IPS-18a (cell line): Measurements from ENCODE around the gene TFE3.
A peak's percentile ranks its signal among the peaks of the same experiment; 100 is the strongest.

ENCODE experiments used
- H3K27ac ChIP-seq: one replicate; pipeline ENCODE4 v1.5.1; 2013; ENCODE audit warnings: low read length
- H3K27me3 ChIP-seq: one replicate; pipeline ENCODE4 v1.6.1; 2013; ENCODE audit warnings: mild to moderate bottlenecking, low read length; ENCODE audit not compliant: control insufficient read depth, insufficient read depth
- H3K36me3 ChIP-seq: one replicate; pipeline ENCODE4 v1.6.1; 2013; ENCODE audit warnings: low read depth, low read length; ENCODE audit not compliant: control insufficient read depth
- H3K4me1 ChIP-seq: one replicate; pipeline ENCODE4 v1.6.1; 2013; ENCODE audit warnings: low read depth, low read length; ENCODE audit not compliant: control insufficient read depth
- H3K4me3 ChIP-seq: one replicate; pipeline ENCODE4 v1.5.1; 2013; ENCODE audit warnings: low read length
- H3K9ac ChIP-seq: one replicate; pipeline ENCODE4 v1.6.1; 2013; ENCODE audit warnings: mild to moderate bottlenecking, low read length, moderate library complexity
- H3K9me3 ChIP-seq: one replicate; pipeline ENCODE4 v1.6.1; 2013; ENCODE audit warnings: low read depth, low read length; ENCODE audit not compliant: control insufficient read depth

The TFE3 gene

GRCh38 chrX:49030283-49030682, 12.9 kb downstream of the TFE3 start:
- H3K36me3 ChIP-seq, result peaks cover 38% of the 10 kb centered on the region

DNA sequence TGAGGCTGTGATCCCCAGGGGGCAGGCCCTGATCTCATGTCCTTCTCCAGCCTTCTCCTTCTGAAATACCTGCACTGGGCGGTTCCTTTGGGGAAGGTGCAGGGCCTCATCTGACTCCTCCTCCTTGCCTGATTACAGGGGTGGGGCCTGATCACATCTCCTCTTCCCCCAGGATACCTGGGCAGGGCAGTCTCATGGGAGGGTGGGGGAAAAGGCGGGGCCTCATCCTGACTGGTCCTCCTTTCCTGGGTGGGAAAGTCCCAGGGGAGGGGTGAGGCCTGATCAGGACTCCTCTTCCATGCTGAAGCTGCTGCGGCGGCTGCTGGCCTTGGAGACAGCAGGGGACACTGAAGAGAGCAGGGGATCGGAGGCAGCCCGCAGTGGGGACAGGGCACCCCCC, 13.3 kb downstream of the TFE3 start:
- Histone ChIP-seq H3K4me3 (no peak overlapping the region), H3K9me3 (peaks cover 5% of the 10 kb centered on the region), H3K4me1 (no peaks in the 10 kb centered on the region), H3K27ac (no peak overlapping the region), H3K36me3 (peaks cover 37% of the 10 kb centered on the region), H3K27me3 (no peaks in the 10 kb centered on the region), H3K9ac (no peak overlapping the region)

More at GRCh38 chrX:49030283-49030682, 12.9 kb downstream of the TFE3 start:
- H3K27me3 ChIP-seq, result no peaks in the 10 kb centered on the region
- no peak overlapping the region for H3K9ac ChIP-seq
- H3K4me1 ChIP-seq, result no peaks in the 10 kb centered on the region
- H3K4me3 ChIP-seq, result no peak overlapping the region
- H3K27ac ChIP-seq, result no peak overlapping the region
- H3K9me3 ChIP-seq, result peaks cover 5% of the 10 kb centered on the region

- Histone ChIP-seq H3K9me3 (peaks cover 6% of the 10 kb centered on the region), H3K9ac (no peak overlapping the region)
Measured at GRCh38 chrX:49019599-49020249, 23.4 kb downstream of the TFE3 start.

GRCh38 chrX:49019050-49019449, 24.1 kb downstream of the TFE3 start:
- H3K36me3 ChIP-seq, result no peaks in the 10 kb centered on the region
- no peak overlapping the region for H3K4me3 ChIP-seq
- H3K4me1 ChIP-seq, result no peaks in the 10 kb centered on the region
- H3K27ac ChIP-seq, result no peak overlapping the region
- H3K9me3 ChIP-seq, result peaks cover 6% of the 10 kb centered on the region
- H3K9ac ChIP-seq, result no peak overlapping the region
- no peaks in the 10 kb centered on the region for H3K27me3 ChIP-seq

More at GRCh38 chrX:49019599-49020249, 23.4 kb downstream of the TFE3 start:
- H3K27me3 ChIP-seq, result no peaks in the 10 kb centered on the region
- H3K4me1 ChIP-seq, result no peaks in the 10 kb centered on the region
- no peaks in the 10 kb centered on the region for H3K36me3 ChIP-seq
- no peak overlapping the region for H3K27ac ChIP-seq
- H3K4me3 ChIP-seq, result no peak overlapping the region

DNA sequence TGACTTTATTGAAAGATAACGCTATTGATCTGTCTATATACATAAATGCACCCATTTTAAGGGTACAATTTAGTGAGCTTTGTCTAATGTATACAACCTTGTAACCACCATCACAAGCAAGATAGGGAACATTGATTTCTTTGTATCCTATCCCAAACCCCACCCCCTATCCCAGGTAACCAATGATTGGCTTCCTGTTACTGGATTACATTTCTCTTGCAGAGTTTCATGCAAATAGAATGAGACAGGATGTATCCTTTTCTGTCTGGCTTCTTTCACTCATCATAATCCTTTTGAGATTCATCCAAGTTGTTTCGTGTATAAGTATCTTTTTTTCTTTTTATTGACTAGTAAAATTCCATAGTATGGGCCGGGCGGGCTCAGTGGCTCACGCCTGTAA, 39.5 kb downstream of the TFE3 start:
- Histone ChIP-seq H3K27ac (no peak overlapping the region), H3K9ac (no peak overlapping the region), H3K27me3 (no peaks in the 10 kb centered on the region), H3K36me3 (peaks cover under 1% of the 10 kb centered on the region), H3K9me3 (no peaks in the 10 kb centered on the region), H3K4me1 (no peaks in the 10 kb centered on the region), H3K4me3 (no peak overlapping the region)

- Histone ChIP-seq H3K4me3 (peak within 1 kb of the TSS; percentile 94), H3K27me3 (no peaks in the 10 kb centered on the region), H3K27ac (peak within 1 kb of the TSS; percentile 95), H3K9ac (peak within 1 kb of the TSS; percentile 95), H3K9me3 (no peaks in the 10 kb centered on the region), H3K4me1 (no peaks in the 10 kb centered on the region), H3K36me3 (peaks cover 9% of the 10 kb centered on the region)
Measured at GRCh38 chrX:49002091-49002935, 40.8 kb downstream of the TFE3 start, which contains the start of gene GRIPAP1. Gene GRIPAP1, minus strand, starts transcription at chrX:49002264. Its CDS starts 35 bp downstream, at chrX:49002229.

- H3K27ac ChIP-seq, result peak overlapping the region; percentile 95
- peak overlapping the region; percentile 94 for H3K4me3 ChIP-seq
- H3K4me1 ChIP-seq, result no peaks in the 10 kb centered on the region
- no peaks in the 10 kb centered on the region for H3K27me3 ChIP-seq
- no peaks in the 10 kb centered on the region for H3K9me3 ChIP-seq
- H3K9ac ChIP-seq, result peak overlapping the region; percentile 95
- H3K36me3 ChIP-seq, result peaks cover 9% of the 10 kb centered on the region
Measured at GRCh38 chrX:49001521-49002090, 41.6 kb downstream of the TFE3 start.

- Histone ChIP-seq H3K4me3 (no peak overlapping the region), H3K36me3 (peaks cover 17% of the 10 kb centered on the region), H3K27ac (no peak overlapping the region), H3K27me3 (no peaks in the 10 kb centered on the region), H3K9me3 (no peaks in the 10 kb centered on the region), H3K9ac (no peak overlapping the region), H3K4me1 (no peaks in the 10 kb centered on the region)
Measured at GRCh38 chrX:49000636-49001035, 42.5 kb downstream of the TFE3 start.

GRCh38 chrX:48999030-48999429, 44.1 kb downstream of the TFE3 start:
- Histone ChIP-seq H3K9ac (no peak overlapping the region), H3K36me3 (peaks cover 24% of the 10 kb centered on the region), H3K27me3 (no peaks in the 10 kb centered on the region), H3K27ac (no peak overlapping the region), H3K4me3 (no peak overlapping the region), H3K4me1 (no peaks in the 10 kb centered on the region), H3K9me3 (no peaks in the 10 kb centered on the region)

DNA sequence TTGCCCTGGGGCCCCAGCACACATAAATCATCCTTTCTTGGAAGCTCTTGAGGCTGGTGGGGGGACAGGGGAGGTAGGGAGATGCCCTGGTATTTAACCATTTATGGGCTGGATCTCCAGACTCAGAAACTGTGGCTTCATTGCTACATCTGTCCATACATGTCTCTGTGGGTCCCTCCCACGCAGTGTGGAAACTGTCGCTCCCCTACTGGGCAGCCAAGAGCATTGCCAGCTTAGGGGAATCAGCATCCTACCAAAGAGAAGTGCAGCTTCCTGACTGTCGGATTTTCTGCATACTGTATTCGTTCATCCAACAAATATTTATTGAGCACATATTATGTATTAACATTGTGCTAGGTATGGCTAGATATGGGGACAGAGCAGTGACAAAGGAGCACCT, 44.8 kb downstream of the TFE3 start:
- no peaks in the 10 kb centered on the region for H3K4me1 ChIP-seq
- H3K36me3 ChIP-seq, result peaks cover 27% of the 10 kb centered on the region
- no peak overlapping the region for H3K4me3 ChIP-seq
- no peaks in the 10 kb centered on the region for H3K27me3 ChIP-seq
- H3K27ac ChIP-seq, result no peak overlapping the region
- no peak overlapping the region for H3K9ac ChIP-seq
- no peaks in the 10 kb centered on the region for H3K9me3 ChIP-seq

DNA sequence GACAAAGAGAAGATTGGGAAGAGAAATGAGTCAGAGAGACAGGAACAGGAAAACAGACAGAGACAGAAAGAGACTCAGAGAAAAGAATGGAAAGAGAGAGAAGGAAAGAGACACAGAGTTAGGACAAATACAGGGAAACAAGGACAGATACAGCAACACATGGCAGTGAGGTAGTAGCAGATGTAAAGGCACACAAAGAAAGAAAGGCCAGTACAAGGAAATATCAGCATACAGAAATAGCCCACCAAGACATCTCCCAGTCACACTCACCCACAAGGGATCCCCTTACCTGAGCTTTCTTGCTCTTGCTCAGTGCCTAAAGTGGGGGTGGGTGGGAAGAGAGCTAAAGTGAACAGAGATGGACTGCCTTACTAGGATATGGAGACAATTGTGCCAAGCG, 45.3 kb downstream of the TFE3 start:
- H3K27me3 ChIP-seq, result no peaks in the 10 kb centered on the region
- H3K9ac ChIP-seq, result no peak overlapping the region
- peaks cover 31% of the 10 kb centered on the region for H3K36me3 ChIP-seq
- no peaks in the 10 kb centered on the region for H3K4me1 ChIP-seq
- no peak overlapping the region for H3K27ac ChIP-seq
- H3K9me3 ChIP-seq, result no peaks in the 10 kb centered on the region
- H3K4me3 ChIP-seq, result no peak overlapping the region
